GM19468 (cell line): Measurements from ENCODE around the gene GBF1.

ENCODE experiments used
- ATAC-seq: cut with Tn5 transposase; IDR thresholded peaks from one replicate; pipeline ENCODE4 v1.9.1; 2021; ENCODE audit warnings: mild to moderate bottlenecking, moderate library complexity, moderate number of reproducible peaks; ENCODE audit not compliant: unreplicated experiment; ENCODE audit errors: extremely low read depth

Gene GBF1

GRCh38 chr10:102334101-102334500 lies 88.8 kb downstream of the GBF1 start:
- ATAC-seq = no peak

- no peak for ATAC-seq
Measured at GRCh38 chr10:102335184-102335583, 89.9 kb downstream of the GBF1 start.

- ATAC-seq = no peak
Measured at GRCh38 chr10:102341038-102341688, 95.8 kb downstream of the GBF1 start.

GRCh38 chr10:102342458-102342857 lies 97.1 kb downstream of the GBF1 start:
- ATAC-seq = no peak

- ATAC-seq = no peak
Measured at GRCh38 chr10:102342958-102343357, 97.6 kb downstream of the GBF1 start.

GRCh38 chr10:102344067-102344466 lies 98.7 kb downstream of the GBF1 start:
- ATAC-seq = no peak

GRCh38 chr10:102347236-102347828 lies 102.0 kb downstream of the GBF1 start:
- ATAC-seq = no peak

- no peak for ATAC-seq
Measured at GRCh38 chr10:102352066-102352715, 106.9 kb downstream of the GBF1 start.

GRCh38 chr10:102354451-102354850 lies 109.1 kb downstream of the GBF1 start:
- ATAC-seq = no peak

- ATAC-seq = no peak
Measured at GRCh38 chr10:102358712-102359382, 113.5 kb downstream of the GBF1 start.

GRCh38 chr10:102367441-102367840 lies 122.1 kb downstream of the GBF1 start:
- ATAC-seq = no peak

- no peak for ATAC-seq
Measured at GRCh38 chr10:102368077-102368476, 122.7 kb downstream of the GBF1 start.

- ATAC-seq = no peak
Measured at GRCh38 chr10:102371295-102371694, 126.0 kb downstream of the GBF1 start.

- no peak for ATAC-seq
Measured at GRCh38 chr10:102375250-102375649, 129.9 kb downstream of the GBF1 start.

GRCh38 chr10:102375867-102376266 lies 130.5 kb downstream of the GBF1 start:
- no peak for ATAC-seq

- ATAC-seq = no peak
Measured at GRCh38 chr10:102376901-102377300, 131.6 kb downstream of the GBF1 start.

- no peak for ATAC-seq
Measured at GRCh38 chr10:102379383-102379782, 134.1 kb downstream of the GBF1 start.

GRCh38 chr10:102381983-102382382 lies 136.7 kb downstream of the GBF1 start:
- no peak for ATAC-seq

- ATAC-seq = no peak
Measured at GRCh38 chr10:102382871-102383270, 137.5 kb downstream of the GBF1 start.

GRCh38 chr10:102384053-102384452 lies 138.7 kb downstream of the GBF1 start:
- ATAC-seq = no peak
